HCT116 (cell line): ENCODE results near the gene NAV1. TPM values are rescaled to one million over a fixed set of nuclear protein-coding genes. Genes with fewer than 3 reads are reported as not detected.

Experiments
- ATAC-seq: fragments of 200-7000 bp; cut with Tn5 transposase; 2 replicates; pipeline ENCODE4 v1.9.1; 2020; ENCODE audit warnings: mild to moderate bottlenecking, moderate library complexity
- BruUV-seq: library from RNA; stranded (reverse); fragments of 400-500 nt; replicated peaks from 2 replicates; lab custom pipeline; 2021; lab: Mats Ljungman, UMichigan
- CTCF ChIA-PET: fragments of 300-600 bp; sonication (Branson Sonifier 250); formaldehyde crosslinking; loops from one replicate; lab custom pipeline; 2021; ENCODE audit warnings: antibody characterized with exemption; lab: Charles Lee
- POLR2A ChIA-PET: fragments of 300-600, 350-600 bp; sonication (Branson Sonifier 250); formaldehyde crosslinking; loops from one replicate; lab custom pipeline; 2021; ENCODE audit warnings: antibody characterized with exemption; lab: Charles Lee
- RAD21 ChIA-PET, 2 experiments: fragments of 300-600 bp; sonication (Branson Sonifier 250); formaldehyde crosslinking; loops; one replicate each; lab custom pipeline; 2023; ENCODE audit warnings: low total read pairs in 2 of 2; ENCODE audit not compliant: uncharacterized antibody in 2 of 2, unreplicated experiment in 2 of 2, low non-redundant PET in 1 of 2; lab: Charles Lee
- DNase-seq: peaks from one replicate; pipeline ENCODE4 v3.0.0-alpha.2; 2010; ENCODE audit warnings: low read depth, low spot score
- H2AFZ ChIP-seq: fragments of 200-600 bp; shearing (Covaris generic), sonication (generic); 2 replicates; pipeline ENCODE4 v1.6.1; 2017; ENCODE audit warnings: low read depth, mixed run types, mixed read lengths, antibody characterized with exemption, low read length; ENCODE audit not compliant: poor library complexity, severe bottlenecking
- H3K27ac ChIP-seq: 2 replicates; pipeline ENCODE4 v1.5.1; 2012; ENCODE audit warnings: low read depth, low read length
- H3K27me3 ChIP-seq: fragments of 200-600 bp; sonication (generic); 2 replicates; pipeline ENCODE4 v1.6.1; 2016; ENCODE audit warnings: mixed run types, low read length, mixed read lengths; ENCODE audit not compliant: insufficient read depth
- H3K36me3 ChIP-seq, 2 experiments: fragments of 200-500 bp in 1 of 2; fragments of 200-600 bp in 1 of 2; sonication (Bioruptor generic) in 1 of 2; sonication (generic) in 1 of 2; 2 replicates each; pipeline versions ENCODE4 v1.5.1 to v1.6.1; 2014 to 2016; ENCODE audit warnings: low read length in 2 of 2, inconsistent platforms in 1 of 2, mixed read lengths in 1 of 2, mixed run types in 1 of 2; ENCODE audit not compliant: insufficient read depth in 2 of 2, control insufficient read depth in 1 of 2
- H3K4me1 ChIP-seq, 2 experiments: fragments of 200-600 bp in 1 of 2; sonication (generic) in 1 of 2; 2 replicates each; pipeline versions ENCODE4 v1.5.1 to v1.6.1; 2012 to 2017; ENCODE audit warnings: low read length in 2 of 2, inconsistent platforms in 1 of 2, mild to moderate bottlenecking in 1 of 2, mixed read lengths in 1 of 2, mixed run types in 1 of 2, moderate library complexity in 1 of 2; ENCODE audit not compliant: insufficient read depth in 2 of 2, control insufficient read depth in 1 of 2
- H3K4me2 ChIP-seq: fragments of 200-600 bp; sonication (generic); 2 replicates; pipeline ENCODE4 v1.6.1; 2017; ENCODE audit warnings: mixed run types, low read length, mixed read lengths
- H3K4me3 ChIP-seq, 2 experiments: fragments of 200-600 bp in 1 of 2; sonication (generic) in 1 of 2; replicated peaks in 1 of 2; 2 replicates each; pipeline ENCODE4 v1.5.1; 2011 to 2016; ENCODE audit warnings: low read length in 2 of 2, control low read depth in 1 of 2, low read depth in 1 of 2, mild to moderate bottlenecking in 1 of 2, mixed read lengths in 1 of 2, mixed run types in 1 of 2
- H3K79me2 ChIP-seq: fragments of 200-600 bp; sonication (generic); 2 replicates; pipeline ENCODE4 v1.6.1; 2017; ENCODE audit warnings: mild to moderate bottlenecking, mixed run types, low read length, moderate library complexity, mixed read lengths; ENCODE audit not compliant: insufficient read depth
- H3K9ac ChIP-seq: fragments of 200-600 bp; sonication (generic); 2 replicates; pipeline ENCODE4 v1.6.1; 2016; ENCODE audit warnings: low read length, mixed read lengths
- H3K9me2 ChIP-seq: fragments of 200-600 bp; sonication (generic), shearing (Covaris generic); 2 replicates; pipeline ENCODE4 v1.6.1; 2017; ENCODE audit warnings: mixed run types, mild to moderate bottlenecking, moderate library complexity; ENCODE audit not compliant: insufficient read depth
- H3K9me3 ChIP-seq, 2 experiments: fragments of 200-500 bp in 1 of 2; fragments of 200-600 bp in 1 of 2; sonication (Bioruptor generic) in 1 of 2; sonication (generic) in 1 of 2; 2 replicates each; pipeline ENCODE4 v1.6.1; 2014 to 2017; ENCODE audit warnings: low read length in 2 of 2, mixed read lengths in 2 of 2, inconsistent platforms in 1 of 2, low read depth in 1 of 2, mild to moderate bottlenecking in 1 of 2, mixed run types in 1 of 2, moderate library complexity in 1 of 2; ENCODE audit not compliant: control insufficient read depth in 1 of 2, insufficient read depth in 1 of 2
- H4K20me1 ChIP-seq: fragments of 200-600 bp; sonication (generic), shearing (Covaris generic); 2 replicates; pipeline ENCODE4 v1.6.1; 2017; ENCODE audit warnings: mixed run types, mild to moderate bottlenecking, moderate library complexity; ENCODE audit not compliant: insufficient read depth
- CBX3 ChIP-seq: IDR thresholded peaks from 2 replicates; pipeline ENCODE4 v1.6.1; 2012; ENCODE audit warnings: low read depth
- CEBPB ChIP-seq: IDR thresholded peaks from 2 replicates; pipeline ENCODE4 v1.6.1; 2012; ENCODE audit warnings: low read depth
- EGR1 ChIP-seq: IDR thresholded peaks from 2 replicates; pipeline ENCODE4 v1.6.1; 2012; ENCODE audit warnings: low read depth
- EZH2phosphoT487 ChIP-seq: fragments of 200-600 bp; IDR thresholded peaks from 2 replicates; pipeline ENCODE4 v1.6.1; 2018; ENCODE audit warnings: antibody characterized with exemption, borderline replicate concordance
- FOSL1 ChIP-seq: IDR thresholded peaks from 2 replicates; pipeline ENCODE4 v1.6.1; 2012; ENCODE audit warnings: low read depth
- RAD21 ChIP-seq: IDR thresholded peaks from 2 replicates; pipeline ENCODE4 v1.6.1; 2012; ENCODE audit warnings: low read depth, mild to moderate bottlenecking
- ZNF274 ChIP-seq: fragments of 200-500 bp; sonication (Bioruptor generic); IDR thresholded peaks from 2 replicates; pipeline ENCODE4 v1.6.1; 2014; ENCODE audit warnings: mild to moderate bottlenecking, low read depth, low read length, inconsistent platforms
- intact Hi-C: fragments of 100-400 bp; cut with micrococcal nuclease; formaldehyde crosslinking; loops from 2 replicates; pipeline ENCODE4 v1.10.0; 2022
- total RNA-seq: library from RNA; stranded (reverse); gene quantifications from one replicate; pipeline ENCODE4 v1.2.1, GENCODE V29; 2021; ENCODE audit not compliant: unreplicated experiment
- TF ChIP-seq, protein P1 (sequence below): IDR thresholded peaks from 2 replicates; pipeline ENCODE4 v1.6.1; 2012
- TF ChIP-seq, protein P2 (sequence below): IDR thresholded peaks from 2 replicates; pipeline ENCODE4 v1.6.1; 2012
- TF ChIP-seq, protein P3 (sequence below): IDR thresholded peaks from 2 replicates; pipeline ENCODE4 v1.6.1; 2011; ENCODE audit warnings: mild to moderate bottlenecking, low read length, moderate library complexity; ENCODE audit not compliant: insufficient replicate concordance; ENCODE audit errors: extremely low read depth
- TF ChIP-seq, protein P4 (sequence below): IDR thresholded peaks from 2 replicates; pipeline ENCODE4 v1.6.1; 2012; ENCODE audit warnings: low read depth

Gene NAV1
- total RNA-seq, 1 experiment from 2014 or later = 22.8 TPM

DNA sequence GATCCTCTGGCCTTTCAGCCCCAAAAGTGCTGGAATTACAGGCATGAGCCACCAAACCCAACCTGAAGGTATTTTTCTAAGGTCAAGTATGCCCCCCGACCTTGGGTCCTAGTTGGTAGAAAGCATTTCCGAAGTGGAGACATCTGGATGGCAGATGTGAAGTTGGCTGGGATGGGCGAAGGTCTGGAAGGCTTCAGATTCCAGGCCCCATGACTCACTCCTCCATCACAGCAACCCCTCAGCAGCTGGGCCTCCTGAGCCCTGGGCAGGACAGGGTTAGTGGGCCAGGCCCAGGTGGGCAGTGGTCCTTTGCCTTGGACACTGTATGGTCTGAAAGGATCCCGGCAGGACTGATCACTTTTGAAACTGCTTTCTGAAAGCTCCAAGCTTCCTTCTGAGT lies 23.3 kb downstream of the NAV1 start:
- Histone ChIP-seq H3K27ac (no peak overlapping the region), H3K4me1 (peaks cover 2 to 17% of the 10 kb centered on the region in 2 experiments; a peak in 3 of 4 replicates), H4K20me1 (no peaks in the 10 kb centered on the region), H3K9me2 (no peaks in the 10 kb centered on the region), H2AFZ (no peak overlapping the region), H3K9me3 (no peaks in the 10 kb centered on the region), H3K4me2 (no peak overlapping the region), H3K4me3 (no peak overlapping the region), H3K9ac (no peak overlapping the region), H3K36me3 (no peaks in the 10 kb centered on the region), H3K27me3 (no peaks in the 10 kb centered on the region), H3K79me2 (no peaks in the 10 kb centered on the region)
- DNase-seq (no peak), ATAC-seq (no peak)
- ChIA-PET POLR2A (no interaction called here), CTCF (interaction anchor here (1.6 to 3.7 kb wide), 3 partner anchors 141 to 231 kb away, joined by 5 to 38 read pairs (median 12); no protein-coding TSS in a partner anchor), RAD21 (no interaction called here)
- intact Hi-C loops = no loop called here
- TF ChIP-seq EZH2phosphoT487 (no peak), CEBPB (no peak), RAD21 (no peak)
- TF ChIP-seq, protein P1, sequence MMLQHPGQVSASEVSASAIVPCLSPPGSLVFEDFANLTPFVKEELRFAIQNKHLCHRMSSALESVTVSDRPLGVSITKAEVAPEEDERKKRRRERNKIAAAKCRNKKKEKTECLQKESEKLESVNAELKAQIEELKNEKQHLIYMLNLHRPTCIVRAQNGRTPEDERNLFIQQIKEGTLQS = no peak
- BruUV-seq = no TSS peak

DNA sequence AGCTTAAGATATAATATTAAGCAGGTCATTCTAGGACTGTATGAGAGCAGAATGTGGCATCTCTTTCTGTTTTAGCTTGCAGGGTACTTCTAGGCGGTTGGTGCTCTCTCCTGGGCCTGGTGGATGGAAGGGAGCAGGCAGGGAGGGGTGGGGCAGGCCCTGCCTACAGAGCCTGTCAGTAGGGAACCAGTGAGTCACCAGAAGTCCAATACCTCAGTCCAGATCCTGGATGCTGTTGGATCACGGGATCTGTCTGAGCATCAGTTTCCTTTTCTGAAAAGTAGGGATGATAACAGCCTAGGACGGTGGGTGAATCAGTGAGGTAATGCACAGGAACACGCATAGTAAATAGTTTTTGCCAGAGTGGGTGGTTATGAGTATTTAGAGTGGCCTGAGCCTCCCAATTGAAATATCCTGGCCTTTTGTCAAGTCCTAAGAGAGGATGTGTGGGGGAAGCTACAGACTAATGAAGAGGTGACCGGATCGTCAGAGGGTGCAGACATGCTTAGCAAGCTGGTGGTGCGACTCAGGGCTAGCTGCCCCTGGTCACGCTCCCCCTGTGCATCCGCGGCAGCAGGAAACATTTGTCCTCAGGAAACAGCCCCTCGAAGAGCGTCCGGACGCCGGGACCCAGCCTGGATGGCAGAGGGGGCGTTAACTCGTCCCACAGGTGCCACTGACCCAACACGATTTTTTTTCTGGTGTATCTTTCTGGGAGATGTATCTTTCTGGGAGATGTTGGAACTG lies 23.9 kb downstream of the NAV1 start:
- Histone ChIP-seq H3K9me2 (no peaks in the 10 kb centered on the region), H4K20me1 (no peaks in the 10 kb centered on the region), H3K4me1 (peaks cover 2 to 17% of the 10 kb centered on the region in 2 experiments; a peak in 3 of 4 replicates), H3K9ac (no peak overlapping the region), H3K27ac (no peak overlapping the region), H3K36me3 (no peaks in the 10 kb centered on the region), H3K9me3 (no peaks in the 10 kb centered on the region), H3K79me2 (no peaks in the 10 kb centered on the region), H2AFZ (no peak overlapping the region), H3K27me3 (no peaks in the 10 kb centered on the region), H3K4me3 (no peak overlapping the region), H3K4me2 (no peak overlapping the region)
- intact Hi-C loops = no loop called here
- ATAC-seq = no peak
- BruUV-seq = no TSS peak
- DNase-seq = no peak
- ChIA-PET POLR2A (no interaction called here), RAD21 (no interaction called here), CTCF (interaction anchor here (1.2 to 1.7 kb wide), 2 partner anchors 147 to 230 kb away, joined by 3 to 5 read pairs; no protein-coding TSS in a partner anchor)
- TF ChIP-seq RAD21 (no peak), FOSL1 (no peak), ZNF274 (no peak), EGR1 (no peak), CBX3 (no peak)
- TF ChIP-seq, protein P2, sequence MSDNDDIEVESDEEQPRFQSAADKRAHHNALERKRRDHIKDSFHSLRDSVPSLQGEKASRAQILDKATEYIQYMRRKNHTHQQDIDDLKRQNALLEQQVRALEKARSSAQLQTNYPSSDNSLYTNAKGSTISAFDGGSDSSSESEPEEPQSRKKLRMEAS = no peak
- TF ChIP-seq, protein P3, sequence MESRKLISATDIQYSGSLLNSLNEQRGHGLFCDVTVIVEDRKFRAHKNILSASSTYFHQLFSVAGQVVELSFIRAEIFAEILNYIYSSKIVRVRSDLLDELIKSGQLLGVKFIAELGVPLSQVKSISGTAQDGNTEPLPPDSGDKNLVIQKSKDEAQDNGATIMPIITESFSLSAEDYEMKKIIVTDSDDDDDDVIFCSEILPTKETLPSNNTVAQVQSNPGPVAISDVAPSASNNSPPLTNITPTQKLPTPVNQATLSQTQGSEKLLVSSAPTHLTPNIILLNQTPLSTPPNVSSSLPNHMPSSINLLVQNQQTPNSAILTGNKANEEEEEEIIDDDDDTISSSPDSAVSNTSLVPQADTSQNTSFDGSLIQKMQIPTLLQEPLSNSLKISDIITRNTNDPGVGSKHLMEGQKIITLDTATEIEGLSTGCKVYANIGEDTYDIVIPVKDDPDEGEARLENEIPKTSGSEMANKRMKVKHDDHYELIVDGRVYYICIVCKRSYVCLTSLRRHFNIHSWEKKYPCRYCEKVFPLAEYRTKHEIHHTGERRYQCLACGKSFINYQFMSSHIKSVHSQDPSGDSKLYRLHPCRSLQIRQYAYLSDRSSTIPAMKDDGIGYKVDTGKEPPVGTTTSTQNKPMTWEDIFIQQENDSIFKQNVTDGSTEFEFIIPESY = no peak
- TF ChIP-seq, protein P4, sequence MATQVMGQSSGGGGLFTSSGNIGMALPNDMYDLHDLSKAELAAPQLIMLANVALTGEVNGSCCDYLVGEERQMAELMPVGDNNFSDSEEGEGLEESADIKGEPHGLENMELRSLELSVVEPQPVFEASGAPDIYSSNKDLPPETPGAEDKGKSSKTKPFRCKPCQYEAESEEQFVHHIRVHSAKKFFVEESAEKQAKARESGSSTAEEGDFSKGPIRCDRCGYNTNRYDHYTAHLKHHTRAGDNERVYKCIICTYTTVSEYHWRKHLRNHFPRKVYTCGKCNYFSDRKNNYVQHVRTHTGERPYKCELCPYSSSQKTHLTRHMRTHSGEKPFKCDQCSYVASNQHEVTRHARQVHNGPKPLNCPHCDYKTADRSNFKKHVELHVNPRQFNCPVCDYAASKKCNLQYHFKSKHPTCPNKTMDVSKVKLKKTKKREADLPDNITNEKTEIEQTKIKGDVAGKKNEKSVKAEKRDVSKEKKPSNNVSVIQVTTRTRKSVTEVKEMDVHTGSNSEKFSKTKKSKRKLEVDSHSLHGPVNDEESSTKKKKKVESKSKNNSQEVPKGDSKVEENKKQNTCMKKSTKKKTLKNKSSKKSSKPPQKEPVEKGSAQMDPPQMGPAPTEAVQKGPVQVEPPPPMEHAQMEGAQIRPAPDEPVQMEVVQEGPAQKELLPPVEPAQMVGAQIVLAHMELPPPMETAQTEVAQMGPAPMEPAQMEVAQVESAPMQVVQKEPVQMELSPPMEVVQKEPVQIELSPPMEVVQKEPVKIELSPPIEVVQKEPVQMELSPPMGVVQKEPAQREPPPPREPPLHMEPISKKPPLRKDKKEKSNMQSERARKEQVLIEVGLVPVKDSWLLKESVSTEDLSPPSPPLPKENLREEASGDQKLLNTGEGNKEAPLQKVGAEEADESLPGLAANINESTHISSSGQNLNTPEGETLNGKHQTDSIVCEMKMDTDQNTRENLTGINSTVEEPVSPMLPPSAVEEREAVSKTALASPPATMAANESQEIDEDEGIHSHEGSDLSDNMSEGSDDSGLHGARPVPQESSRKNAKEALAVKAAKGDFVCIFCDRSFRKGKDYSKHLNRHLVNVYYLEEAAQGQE = no peak
